22Rv1 (cell line): Measurements from ENCODE around the gene SPON2.

Experiments used
- H3K27ac ChIP-seq: fragments of 450-650 bp; 2 replicates; pipeline ENCODE4 v1.5.1; 2017
- ZFX ChIP-seq: fragments of 450-650 bp; IDR thresholded peaks from 2 replicates; pipeline ENCODE4 v1.6.1; 2017; ENCODE audit warnings: antibody characterized with exemption, borderline replicate concordance
- TF ChIP-seq, protein P1 (sequence below): fragments of 450-650 bp; IDR thresholded peaks from 2 replicates; pipeline ENCODE4 v1.5.1; 2017; ENCODE audit warnings: mild to moderate bottlenecking

SPON2 gene

GRCh38 chr4:1211891-1212545, 39.6 kb upstream of the SPON2 start:
- TF ChIP-seq, protein P1, sequence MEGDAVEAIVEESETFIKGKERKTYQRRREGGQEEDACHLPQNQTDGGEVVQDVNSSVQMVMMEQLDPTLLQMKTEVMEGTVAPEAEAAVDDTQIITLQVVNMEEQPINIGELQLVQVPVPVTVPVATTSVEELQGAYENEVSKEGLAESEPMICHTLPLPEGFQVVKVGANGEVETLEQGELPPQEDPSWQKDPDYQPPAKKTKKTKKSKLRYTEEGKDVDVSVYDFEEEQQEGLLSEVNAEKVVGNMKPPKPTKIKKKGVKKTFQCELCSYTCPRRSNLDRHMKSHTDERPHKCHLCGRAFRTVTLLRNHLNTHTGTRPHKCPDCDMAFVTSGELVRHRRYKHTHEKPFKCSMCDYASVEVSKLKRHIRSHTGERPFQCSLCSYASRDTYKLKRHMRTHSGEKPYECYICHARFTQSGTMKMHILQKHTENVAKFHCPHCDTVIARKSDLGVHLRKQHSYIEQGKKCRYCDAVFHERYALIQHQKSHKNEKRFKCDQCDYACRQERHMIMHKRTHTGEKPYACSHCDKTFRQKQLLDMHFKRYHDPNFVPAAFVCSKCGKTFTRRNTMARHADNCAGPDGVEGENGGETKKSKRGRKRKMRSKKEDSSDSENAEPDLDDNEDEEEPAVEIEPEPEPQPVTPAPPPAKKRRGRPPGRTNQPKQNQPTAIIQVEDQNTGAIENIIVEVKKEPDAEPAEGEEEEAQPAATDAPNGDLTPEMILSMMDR: no peak
- TF ChIP-seq ZFX: no peak
- no peak overlapping the region for H3K27ac ChIP-seq

- TF ChIP-seq, protein P1: no peak
- TF ChIP-seq ZFX: no peak
- H3K27ac ChIP-seq: no peak overlapping the region
These were observed 39.0 kb upstream of the SPON2 start for GRCh38 chr4:1211371-1211770.

GRCh38 chr4:1210971-1211370, 38.6 kb upstream of the SPON2 start:
- no peak for TF ChIP-seq ZFX
- TF ChIP-seq, protein P1: no peak
- H3K27ac ChIP-seq: no peak overlapping the region

GRCh38 chr4:1210241-1210841, 38.0 kb upstream of the SPON2 start:
- no peak overlapping the region for H3K27ac ChIP-seq
- TF ChIP-seq, protein P1: no peak
- TF ChIP-seq ZFX: no peak

DNA sequence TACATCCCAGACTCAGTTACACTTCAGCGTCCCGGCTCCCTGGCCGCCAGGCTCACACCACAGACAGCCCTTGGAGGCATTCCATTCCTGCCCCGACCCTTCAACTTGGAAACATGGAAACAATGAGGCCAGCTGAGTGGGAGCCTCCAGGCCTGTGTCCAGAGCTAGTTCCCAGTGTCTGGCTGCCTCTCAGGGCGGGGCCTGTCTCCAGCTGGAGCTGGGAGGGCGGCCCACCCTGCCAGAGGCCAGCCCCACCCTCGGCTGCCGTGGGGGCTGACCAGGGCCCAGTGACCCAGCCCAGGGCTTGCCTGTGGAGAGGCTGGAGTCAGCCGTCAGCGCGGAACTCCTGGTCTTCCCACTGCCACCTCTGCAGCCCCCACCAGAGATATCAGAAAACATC, 37.4 kb upstream of the SPON2 start:
- TF ChIP-seq, protein P1: no peak
- TF ChIP-seq ZFX: no peak

DNA sequence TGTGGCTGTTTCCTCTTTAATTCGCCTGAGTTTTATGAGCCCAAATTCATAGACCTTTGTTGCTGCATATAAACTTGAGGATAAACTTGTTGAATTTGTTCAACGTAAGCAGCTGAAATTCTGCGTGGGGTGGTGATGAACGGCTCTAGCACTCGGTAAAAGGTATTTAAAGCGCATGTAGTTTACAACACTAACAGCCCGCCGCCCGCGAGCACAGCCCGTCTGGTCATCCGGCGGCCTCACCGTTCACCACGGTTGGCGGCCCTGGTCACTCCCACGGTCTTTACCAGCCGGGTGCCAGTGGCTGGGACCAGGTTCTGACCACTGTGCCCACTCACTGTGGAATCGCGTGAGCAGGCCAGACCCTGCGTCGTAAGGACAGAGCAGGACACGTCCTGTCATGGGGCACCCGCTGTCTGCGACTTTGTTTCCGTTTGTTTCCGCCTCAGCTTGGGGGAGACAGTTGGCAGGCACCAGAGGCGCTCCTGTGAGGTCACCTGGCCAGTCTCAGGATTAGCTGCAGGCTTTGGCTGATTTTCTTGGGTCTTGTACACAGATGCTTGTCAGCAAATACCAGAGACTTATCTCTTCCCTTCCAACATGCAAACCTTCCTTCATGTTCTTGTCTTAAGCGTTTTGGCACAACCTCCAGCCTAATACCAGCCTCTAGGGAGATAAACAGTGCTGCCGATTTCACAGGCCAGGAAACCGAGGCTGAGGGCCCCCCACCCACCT, 36.8 kb upstream of the SPON2 start:
- no peak overlapping the region for H3K27ac ChIP-seq
- TF ChIP-seq, protein P1: no peak
- no peak for TF ChIP-seq ZFX

More for the DNA sequence above, 37.4 kb upstream of the SPON2 start:
- no peak overlapping the region for H3K27ac ChIP-seq

DNA sequence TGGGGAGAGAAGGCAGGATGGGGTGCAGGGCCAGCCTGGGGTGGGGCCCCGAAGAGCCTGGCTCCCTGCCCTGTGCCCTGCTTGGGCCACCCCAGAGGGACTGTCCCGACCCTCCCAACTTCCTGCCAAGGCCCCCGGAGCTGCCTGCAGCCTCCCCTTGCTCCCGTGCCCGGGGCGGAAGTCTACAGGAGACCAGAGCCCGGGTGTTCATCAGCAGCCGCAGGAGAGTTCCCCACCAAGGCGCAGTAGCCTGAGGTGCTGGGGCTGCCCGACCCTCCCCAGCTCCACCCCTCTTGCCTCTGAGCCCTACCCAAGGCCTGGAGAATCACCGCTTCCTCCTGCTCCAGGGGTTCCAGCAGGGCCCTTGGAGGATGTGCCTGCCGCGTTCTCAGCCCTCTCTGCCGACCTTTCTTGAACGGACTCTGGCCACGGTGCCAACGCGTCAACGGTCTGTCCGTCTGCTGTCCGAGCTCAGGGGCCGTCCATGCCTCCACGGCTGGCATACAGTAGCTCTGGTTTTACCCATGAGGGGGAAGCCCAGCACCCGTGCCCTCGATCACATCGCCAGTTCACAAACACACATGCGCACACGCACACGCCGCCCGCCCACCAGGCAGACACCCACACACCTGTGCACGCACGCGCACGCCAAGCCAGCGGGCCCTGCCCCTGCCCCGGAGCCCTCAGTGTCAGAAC, 36.0 kb upstream of the SPON2 start:
- TF ChIP-seq, protein P1: no peak
- no peak for TF ChIP-seq ZFX
- H3K27ac ChIP-seq: no peak overlapping the region
